WTC11 (cell line): Measurements from ENCODE around the gene TRIM44. TPM values are rescaled to one million over a fixed set of nuclear protein-coding genes. Genes with fewer than 3 reads are reported as not detected.
A peak's percentile ranks its signal among the peaks of the same experiment; 100 is the strongest.

ENCODE experiments used
- ATAC-seq: fragments of 200-7000 bp; cut with Tn5 transposase; 2 replicates; pipeline ENCODE4 v1.10.0; 2021; ENCODE audit warnings: mild to moderate bottlenecking, moderate library complexity
- CTCF ChIA-PET: fragments of 300-600 bp; sonication (Branson Sonifier 250); formaldehyde crosslinking; loops from one replicate; lab custom pipeline; 2021; ENCODE audit warnings: antibody characterized with exemption; lab: Charles Lee
- POLR2A ChIA-PET: fragments of 350-600 bp; sonication (Branson Sonifier 250); formaldehyde crosslinking; loops from one replicate; lab custom pipeline; 2021; ENCODE audit warnings: antibody characterized with exemption; lab: Charles Lee
- DNase-seq: peaks from one replicate; pipeline ENCODE4 v3.0.0; 2021; ENCODE audit warnings: low spot score
- H3K27ac Mint-ChIP-seq: 2 replicates; pipeline ENCODE4 v1.8.0; 2021; ENCODE audit warnings: mixed read lengths
- H3K27me3 Mint-ChIP-seq: 2 replicates; pipeline ENCODE4 v1.8.0; 2021; ENCODE audit warnings: low read depth, mild to moderate bottlenecking, moderate library complexity, mixed read lengths
- H3K36me3 Mint-ChIP-seq: 2 replicates; pipeline ENCODE4 v1.8.0; 2021; ENCODE audit warnings: mixed read lengths
- H3K4me1 Mint-ChIP-seq: 2 replicates; pipeline ENCODE4 v1.8.0; 2022; ENCODE audit warnings: mixed read lengths
- H3K4me3 Mint-ChIP-seq: 2 replicates; pipeline ENCODE4 v1.8.0; 2021; ENCODE audit warnings: mild to moderate bottlenecking, moderate library complexity, mixed read lengths
- H3K9me3 Mint-ChIP-seq: 2 replicates; pipeline ENCODE4 v1.8.0; 2021; ENCODE audit warnings: mixed read lengths
- ATF1 ChIP-seq: sonication (generic); formaldehyde crosslinking; IDR thresholded peaks from 2 replicates; pipeline ENCODE4 v1.8.1; 2023; ENCODE audit warnings: mild to moderate bottlenecking, moderate library complexity, missing genetic modification reagents
- ETV6 ChIP-seq: sonication (generic); formaldehyde crosslinking; IDR thresholded peaks from 2 replicates; pipeline ENCODE4 v1.8.1; 2022; ENCODE audit warnings: mild to moderate bottlenecking, missing genetic modification reagents
- FOXJ3 ChIP-seq: sonication (generic); formaldehyde crosslinking; IDR thresholded peaks from 2 replicates; pipeline ENCODE4 v1.9.0; 2021; ENCODE audit warnings: missing genetic modification reagents, mild to moderate bottlenecking, borderline replicate concordance
- NFATC4 ChIP-seq: fragments of 250-450 bp; sonication (Bioruptor Pico); IDR thresholded peaks from 2 replicates; pipeline ENCODE4 v1.9.0; 2021; ENCODE audit warnings: mild to moderate bottlenecking
- NFYB ChIP-seq: sonication (generic); formaldehyde crosslinking; conservative IDR thresholded peaks from 2 replicates; pipeline ENCODE4 v1.8.0; 2022; ENCODE audit warnings: low read depth, missing genetic modification reagents
- OVOL2 ChIP-seq: fragments of 250-450 bp; sonication (Bioruptor Pico); IDR thresholded peaks from 2 replicates; pipeline ENCODE4 v1.9.0; 2021; ENCODE audit warnings: mild to moderate bottlenecking, borderline replicate concordance
- SMAD3 ChIP-seq: sonication (generic); formaldehyde crosslinking; IDR thresholded peaks from 2 replicates; pipeline ENCODE4 v1.8.0; 2022; ENCODE audit warnings: missing genetic modification reagents, mild to moderate bottlenecking, borderline replicate concordance
- TP53 ChIP-seq: sonication (generic); formaldehyde crosslinking; IDR thresholded peaks from 2 replicates; pipeline ENCODE4 v1.8.1; 2023; ENCODE audit warnings: mild to moderate bottlenecking, missing genetic modification reagents
- ZBTB21 ChIP-seq: sonication (generic); formaldehyde crosslinking; IDR thresholded peaks from 2 replicates; pipeline ENCODE4 v1.8.1; 2023; ENCODE audit warnings: mild to moderate bottlenecking, missing genetic modification reagents, borderline replicate concordance
- ZNF121 ChIP-seq: sonication (generic); formaldehyde crosslinking; IDR thresholded peaks from 2 replicates; pipeline ENCODE4 v1.8.0; 2023; ENCODE audit warnings: missing genetic modification reagents
- ZNF396 ChIP-seq: fragments of 250-450 bp; sonication (Bioruptor Pico); IDR thresholded peaks from 2 replicates; pipeline ENCODE4 v1.8.0; 2021; ENCODE audit warnings: mild to moderate bottlenecking, moderate library complexity, borderline replicate concordance
- ZNF423 ChIP-seq: fragments of 250-450 bp; sonication (Bioruptor Pico); IDR thresholded peaks from 2 replicates; pipeline ENCODE4 v2.1.2; 2022; ENCODE audit warnings: mild to moderate bottlenecking, moderate library complexity
- total RNA-seq: library from RNA; stranded (reverse); gene quantifications from 3 replicates; pipeline ENCODE4 v1.2.3, GENCODE V29; 2021
- TF ChIP-seq, protein P1 (sequence below): sonication (generic); formaldehyde crosslinking; IDR thresholded peaks from 2 replicates; pipeline ENCODE4 v1.8.0; 2023; ENCODE audit warnings: missing genetic modification reagents, mild to moderate bottlenecking, borderline replicate concordance
- TF ChIP-seq, protein P2 (sequence below): sonication (generic); formaldehyde crosslinking; IDR thresholded peaks from 2 replicates; pipeline ENCODE4 v1.8.1; 2023; ENCODE audit warnings: mild to moderate bottlenecking, missing genetic modification reagents
- TF ChIP-seq, protein P3 (sequence below): sonication (generic); formaldehyde crosslinking; IDR thresholded peaks from 2 replicates; pipeline ENCODE4 v1.8.0; 2022; ENCODE audit warnings: mild to moderate bottlenecking, missing genetic modification reagents
- TF ChIP-seq, protein P4 (sequence below): sonication (generic); formaldehyde crosslinking; IDR thresholded peaks from 2 replicates; pipeline ENCODE4 v1.8.0; 2022; ENCODE audit warnings: mild to moderate bottlenecking, missing genetic modification reagents
- TF ChIP-seq, protein P5 (sequence below): sonication (generic); formaldehyde crosslinking; IDR thresholded peaks from 2 replicates; pipeline ENCODE4 v1.8.1; 2022; ENCODE audit warnings: low read depth, missing genetic modification reagents, borderline replicate concordance
- TF ChIP-seq, protein P6 (sequence below): fragments of 250-450 bp; sonication (Bioruptor Pico); conservative IDR thresholded peaks from 2 replicates; pipeline ENCODE4 v1.9.0; 2021; ENCODE audit warnings: mild to moderate bottlenecking
- TF ChIP-seq, protein P7 (sequence below): sonication (generic); formaldehyde crosslinking; IDR thresholded peaks from 2 replicates; pipeline ENCODE4 v1.8.0; 2022; ENCODE audit warnings: mild to moderate bottlenecking, missing genetic modification reagents

Gene TRIM44
- total RNA-seq, 1 experiment from 2014 or later: 27.4 TPM

DNA sequence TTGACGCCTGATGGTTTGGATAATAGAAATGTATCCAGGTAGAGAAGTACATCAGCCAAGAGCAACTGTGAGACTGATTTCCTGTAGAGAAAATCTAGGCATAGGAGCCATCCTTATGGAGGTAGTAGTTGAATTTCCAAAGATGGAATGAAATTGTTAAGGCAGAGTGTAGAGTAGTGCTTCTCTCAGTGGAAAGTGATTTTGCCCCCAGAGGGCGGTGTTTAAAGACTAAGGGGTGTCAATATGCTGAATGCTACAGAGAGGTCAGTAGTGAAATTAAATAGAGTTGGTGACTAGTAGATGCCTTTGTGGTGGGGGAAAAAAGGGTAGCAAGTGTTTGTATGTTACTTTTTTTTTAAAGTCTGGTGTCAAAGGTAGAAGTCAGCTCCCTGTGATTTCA, 54.5 kb downstream of the TRIM44 start:
- DNase-seq: peak; percentile 35
- H3K27me3 Mint-ChIP-seq: no peaks in the 10 kb centered on the region

More for the DNA sequence above, 54.5 kb downstream of the TRIM44 start:
- TF ChIP-seq NFYB (CRISPR knock-in tag) (no peak), ZNF423 (no peak), ZNF396 (CRISPR knock-in tag) (no peak), NFATC4 (CRISPR knock-in tag) (no peak), ETV6 (CRISPR knock-in tag) (no peak), FOXJ3 (no peak), TP53 (CRISPR knock-in tag) (no peak), SMAD3 (no peak), ZBTB21 (CRISPR knock-in tag) (no peak), ZNF121 (CRISPR knock-in tag) (no peak), ATF1 (CRISPR knock-in tag) (no peak), OVOL2 (no peak)
- TF ChIP-seq, protein P1, sequence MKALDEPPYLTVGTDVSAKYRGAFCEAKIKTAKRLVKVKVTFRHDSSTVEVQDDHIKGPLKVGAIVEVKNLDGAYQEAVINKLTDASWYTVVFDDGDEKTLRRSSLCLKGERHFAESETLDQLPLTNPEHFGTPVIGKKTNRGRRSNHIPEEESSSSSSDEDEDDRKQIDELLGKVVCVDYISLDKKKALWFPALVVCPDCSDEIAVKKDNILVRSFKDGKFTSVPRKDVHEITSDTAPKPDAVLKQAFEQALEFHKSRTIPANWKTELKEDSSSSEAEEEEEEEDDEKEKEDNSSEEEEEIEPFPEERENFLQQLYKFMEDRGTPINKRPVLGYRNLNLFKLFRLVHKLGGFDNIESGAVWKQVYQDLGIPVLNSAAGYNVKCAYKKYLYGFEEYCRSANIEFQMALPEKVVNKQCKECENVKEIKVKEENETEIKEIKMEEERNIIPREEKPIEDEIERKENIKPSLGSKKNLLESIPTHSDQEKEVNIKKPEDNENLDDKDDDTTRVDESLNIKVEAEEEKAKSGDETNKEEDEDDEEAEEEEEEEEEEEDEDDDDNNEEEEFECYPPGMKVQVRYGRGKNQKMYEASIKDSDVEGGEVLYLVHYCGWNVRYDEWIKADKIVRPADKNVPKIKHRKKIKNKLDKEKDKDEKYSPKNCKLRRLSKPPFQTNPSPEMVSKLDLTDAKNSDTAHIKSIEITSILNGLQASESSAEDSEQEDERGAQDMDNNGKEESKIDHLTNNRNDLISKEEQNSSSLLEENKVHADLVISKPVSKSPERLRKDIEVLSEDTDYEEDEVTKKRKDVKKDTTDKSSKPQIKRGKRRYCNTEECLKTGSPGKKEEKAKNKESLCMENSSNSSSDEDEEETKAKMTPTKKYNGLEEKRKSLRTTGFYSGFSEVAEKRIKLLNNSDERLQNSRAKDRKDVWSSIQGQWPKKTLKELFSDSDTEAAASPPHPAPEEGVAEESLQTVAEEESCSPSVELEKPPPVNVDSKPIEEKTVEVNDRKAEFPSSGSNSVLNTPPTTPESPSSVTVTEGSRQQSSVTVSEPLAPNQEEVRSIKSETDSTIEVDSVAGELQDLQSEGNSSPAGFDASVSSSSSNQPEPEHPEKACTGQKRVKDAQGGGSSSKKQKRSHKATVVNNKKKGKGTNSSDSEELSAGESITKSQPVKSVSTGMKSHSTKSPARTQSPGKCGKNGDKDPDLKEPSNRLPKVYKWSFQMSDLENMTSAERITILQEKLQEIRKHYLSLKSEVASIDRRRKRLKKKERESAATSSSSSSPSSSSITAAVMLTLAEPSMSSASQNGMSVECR (CRISPR knock-in tag): no peak
- TF ChIP-seq, protein P2, sequence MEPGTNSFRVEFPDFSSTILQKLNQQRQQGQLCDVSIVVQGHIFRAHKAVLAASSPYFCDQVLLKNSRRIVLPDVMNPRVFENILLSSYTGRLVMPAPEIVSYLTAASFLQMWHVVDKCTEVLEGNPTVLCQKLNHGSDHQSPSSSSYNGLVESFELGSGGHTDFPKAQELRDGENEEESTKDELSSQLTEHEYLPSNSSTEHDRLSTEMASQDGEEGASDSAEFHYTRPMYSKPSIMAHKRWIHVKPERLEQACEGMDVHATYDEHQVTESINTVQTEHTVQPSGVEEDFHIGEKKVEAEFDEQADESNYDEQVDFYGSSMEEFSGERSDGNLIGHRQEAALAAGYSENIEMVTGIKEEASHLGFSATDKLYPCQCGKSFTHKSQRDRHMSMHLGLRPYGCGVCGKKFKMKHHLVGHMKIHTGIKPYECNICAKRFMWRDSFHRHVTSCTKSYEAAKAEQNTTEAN: no peak
- TF ChIP-seq, protein P3, sequence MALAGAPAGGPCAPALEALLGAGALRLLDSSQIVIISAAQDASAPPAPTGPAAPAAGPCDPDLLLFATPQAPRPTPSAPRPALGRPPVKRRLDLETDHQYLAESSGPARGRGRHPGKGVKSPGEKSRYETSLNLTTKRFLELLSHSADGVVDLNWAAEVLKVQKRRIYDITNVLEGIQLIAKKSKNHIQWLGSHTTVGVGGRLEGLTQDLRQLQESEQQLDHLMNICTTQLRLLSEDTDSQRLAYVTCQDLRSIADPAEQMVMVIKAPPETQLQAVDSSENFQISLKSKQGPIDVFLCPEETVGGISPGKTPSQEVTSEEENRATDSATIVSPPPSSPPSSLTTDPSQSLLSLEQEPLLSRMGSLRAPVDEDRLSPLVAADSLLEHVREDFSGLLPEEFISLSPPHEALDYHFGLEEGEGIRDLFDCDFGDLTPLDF: no peak
- TF ChIP-seq, protein P4, sequence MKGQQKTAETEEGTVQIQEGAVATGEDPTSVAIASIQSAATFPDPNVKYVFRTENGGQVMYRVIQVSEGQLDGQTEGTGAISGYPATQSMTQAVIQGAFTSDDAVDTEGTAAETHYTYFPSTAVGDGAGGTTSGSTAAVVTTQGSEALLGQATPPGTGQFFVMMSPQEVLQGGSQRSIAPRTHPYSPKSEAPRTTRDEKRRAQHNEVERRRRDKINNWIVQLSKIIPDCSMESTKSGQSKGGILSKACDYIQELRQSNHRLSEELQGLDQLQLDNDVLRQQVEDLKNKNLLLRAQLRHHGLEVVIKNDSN (CRISPR knock-in tag): no peak
- TF ChIP-seq, protein P5, sequence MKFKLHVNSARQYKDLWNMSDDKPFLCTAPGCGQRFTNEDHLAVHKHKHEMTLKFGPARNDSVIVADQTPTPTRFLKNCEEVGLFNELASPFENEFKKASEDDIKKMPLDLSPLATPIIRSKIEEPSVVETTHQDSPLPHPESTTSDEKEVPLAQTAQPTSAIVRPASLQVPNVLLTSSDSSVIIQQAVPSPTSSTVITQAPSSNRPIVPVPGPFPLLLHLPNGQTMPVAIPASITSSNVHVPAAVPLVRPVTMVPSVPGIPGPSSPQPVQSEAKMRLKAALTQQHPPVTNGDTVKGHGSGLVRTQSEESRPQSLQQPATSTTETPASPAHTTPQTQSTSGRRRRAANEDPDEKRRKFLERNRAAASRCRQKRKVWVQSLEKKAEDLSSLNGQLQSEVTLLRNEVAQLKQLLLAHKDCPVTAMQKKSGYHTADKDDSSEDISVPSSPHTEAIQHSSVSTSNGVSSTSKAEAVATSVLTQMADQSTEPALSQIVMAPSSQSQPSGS (CRISPR knock-in tag): no peak
- TF ChIP-seq, protein P6, sequence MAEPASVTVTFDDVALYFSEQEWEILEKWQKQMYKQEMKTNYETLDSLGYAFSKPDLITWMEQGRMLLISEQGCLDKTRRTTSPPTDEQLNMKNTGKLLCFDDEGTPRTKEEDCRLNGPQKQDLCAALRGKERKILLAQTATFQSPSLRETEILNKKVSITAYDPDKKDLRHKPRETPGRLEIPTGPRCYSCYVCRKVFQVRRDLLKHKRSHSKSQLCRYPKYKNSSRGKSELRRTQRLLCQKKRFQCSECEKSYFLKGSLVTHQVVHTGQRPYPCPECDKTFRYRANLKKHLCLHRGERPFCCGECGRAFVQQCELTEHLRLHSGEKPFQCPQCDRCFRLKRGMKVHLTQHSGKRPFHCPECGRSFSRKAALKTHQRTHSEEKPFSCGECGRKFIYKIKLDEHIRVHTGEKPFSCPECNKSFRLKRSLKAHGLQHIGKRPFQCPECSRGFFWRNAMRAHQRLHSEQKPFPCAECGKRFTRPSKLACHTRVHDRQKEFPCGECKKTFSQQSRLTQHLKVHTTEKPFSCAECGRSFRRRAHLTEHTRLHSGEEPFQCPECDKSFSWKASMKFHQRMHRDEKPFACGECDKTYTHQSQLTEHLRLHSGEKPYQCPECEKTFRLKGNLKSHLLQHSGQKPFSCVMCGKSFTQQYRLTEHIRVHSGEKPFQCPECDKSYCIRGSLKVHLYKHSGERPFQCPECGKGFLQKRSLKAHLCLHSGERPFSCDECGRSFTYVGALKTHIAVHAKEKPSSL (CRISPR knock-in tag): no peak
- TF ChIP-seq, protein P7, sequence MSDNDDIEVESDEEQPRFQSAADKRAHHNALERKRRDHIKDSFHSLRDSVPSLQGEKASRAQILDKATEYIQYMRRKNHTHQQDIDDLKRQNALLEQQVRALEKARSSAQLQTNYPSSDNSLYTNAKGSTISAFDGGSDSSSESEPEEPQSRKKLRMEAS: no peak
- TF ChIP-seq, all 79 proteins: peak for 0
- ChIA-PET CTCF (interaction anchor here (1.6 kb wide), 1 partner anchor 105 kb away, joined by 8 read pairs; no protein-coding TSS in a partner anchor), POLR2A (no interaction called here)
- Mint-ChIP-seq H3K36me3 (no peaks in the 10 kb centered on the region), H3K4me1 (peaks cover 15% of the 10 kb centered on the region), H3K27ac (no peak overlapping the region), H3K4me3 (no peak overlapping the region), H3K9me3 (no peaks in the 10 kb centered on the region)
- peak; percentile 89 for ATAC-seq
